Suprapubic skin (tissue), 3 donors: ENCODE results near the gene UBE3D.

Experiments
- CTCF ChIP-seq, 2 donors: fragments of 200-600 bp in 1 of 2; fragments of 450-650 bp in 1 of 2; sonication (generic) in 1 of 2; IDR thresholded peaks; one replicate each; pipeline ENCODE4 v1.5.1; 2016 to 2019; ENCODE audit warnings: antibody characterized with exemption in 2 of 2, mild to moderate bottlenecking in 1 of 2, moderate library complexity in 1 of 2
- EP300 ChIP-seq: sonication (generic); formaldehyde crosslinking; IDR thresholded peaks from one replicate; pipeline ENCODE4 v1.6.1; 2017; ENCODE audit warnings: antibody characterized with exemption

GRCh38 chr6:82987951-82988350, 77.7 kb downstream of the UBE3D start:
- TF ChIP-seq CTCF (IDR thresholded peaks at IDR 0.05) (no peak), EP300 (no peak)
